ENCODE data around the gene SBF2.

DNA sequence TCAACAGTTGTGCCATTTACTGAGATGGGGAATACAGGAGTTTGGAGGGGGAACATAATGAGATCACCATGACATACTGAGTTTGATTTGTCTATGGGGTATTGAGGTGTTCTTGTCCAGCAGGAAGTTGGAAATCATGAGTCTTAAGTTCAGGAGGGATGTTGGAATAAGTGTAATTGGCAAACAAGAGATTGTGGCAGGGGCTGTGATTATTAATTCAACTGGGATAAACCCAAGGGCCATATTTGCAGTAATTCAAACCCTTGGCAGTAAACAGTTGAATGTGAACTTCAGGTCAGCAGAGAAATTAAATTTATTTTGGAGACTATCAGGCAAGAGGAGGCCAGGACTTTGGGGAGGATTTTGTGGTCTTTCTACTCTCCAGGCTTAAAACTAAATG is 44.3 kb upstream of the SBF2 start:
- TF ChIP-seq GATA2 (IDR thresholded peaks at IDR 0.05; ENCODE audit: low read depth, low read length) (no peak), GATA3 (IDR thresholded peaks at IDR 0.05; ENCODE audit: low read depth, low read length) (no peak)

All from SH-SY5Y (cell line).